SH-SY5Y (cell line): ENCODE results near the gene CHMP6.

Experiments used
- GATA2 ChIP-seq: IDR thresholded peaks from 2 replicates; pipeline ENCODE4 v1.6.1; 2011; ENCODE audit warnings: mild to moderate bottlenecking, low read depth, low read length
- GATA3 ChIP-seq: IDR thresholded peaks from 2 replicates; pipeline ENCODE4 v1.6.1; 2011; ENCODE audit warnings: low read depth, mild to moderate bottlenecking, low read length, moderate library complexity

- TF ChIP-seq GATA2, result no peak
- TF ChIP-seq GATA3, result no peak
Observed at GRCh38 chr17:80959330-80960036, 32.2 kb upstream of the CHMP6 start.
